Neuron (in vitro differentiated cells): ENCODE results near the gene GSDMA.
"Not testable (repeated sequence)": the region's sequence is repeated elsewhere in the genome, so short reads cannot be mapped to it uniquely, and the experiment has no call there.

Experiments used
- H2AFZ ChIP-seq: one replicate; pipeline ENCODE4 v1.6.1; 2013; ENCODE audit warnings: low read depth, mild to moderate bottlenecking, inconsistent platforms, low read length, moderate library complexity
- H3K27me3 ChIP-seq: one replicate; pipeline ENCODE4 v1.6.1; 2013; ENCODE audit warnings: low read length; ENCODE audit not compliant: insufficient read depth
- H3K36me3 ChIP-seq: one replicate; pipeline ENCODE4 v1.6.1; 2013; ENCODE audit warnings: low read length; ENCODE audit not compliant: insufficient read depth
- H3K4me1 ChIP-seq: one replicate; pipeline ENCODE4 v1.6.1; 2013; ENCODE audit warnings: low read length; ENCODE audit not compliant: insufficient read depth
- H3K4me3 ChIP-seq: 2 replicates; pipeline ENCODE4 v1.5.1; 2013; ENCODE audit warnings: mild to moderate bottlenecking, low read length, moderate library complexity
- H3K9me3 ChIP-seq: one replicate; pipeline ENCODE4 v1.6.1; 2013; ENCODE audit warnings: low read length

Gene GSDMA

GRCh38 chr17:39938140-39938869 is 24.5 kb upstream of the GSDMA start:
- no peak overlapping the region for H3K4me3 ChIP-seq

DNA sequence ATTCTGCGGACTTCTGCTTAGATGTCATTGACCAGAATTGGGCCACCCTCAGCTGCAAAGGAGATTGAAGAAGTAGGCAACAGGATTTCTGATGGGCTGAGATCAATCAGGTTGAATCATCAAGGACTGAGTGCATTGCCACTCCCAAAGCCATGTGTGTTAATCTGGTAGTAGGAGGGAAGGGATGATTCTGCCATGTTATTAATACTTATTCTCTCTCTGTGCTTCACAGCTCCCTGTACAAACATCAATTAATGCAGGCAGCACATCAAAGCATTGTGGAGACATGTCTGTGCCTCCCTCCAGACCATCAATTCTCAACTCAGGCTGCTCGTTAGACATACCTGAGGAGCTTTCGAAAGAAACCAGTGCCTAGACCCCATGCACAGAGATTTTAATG is 23.7 kb upstream of the GSDMA start:
- Histone ChIP-seq H3K4me3 (no peak overlapping the region), H3K9me3 (peaks cover 2% of the 10 kb centered on the region), H2AFZ (no peak overlapping the region), H3K36me3 (no peaks in the 10 kb centered on the region), H3K27me3 (peaks cover 13% of the 10 kb centered on the region), H3K4me1 (no peaks in the 10 kb centered on the region)

More at GRCh38 chr17:39938140-39938869, 24.5 kb upstream of the GSDMA start:
- no peaks in the 10 kb centered on the region for H3K36me3 ChIP-seq
- no peaks in the 10 kb centered on the region for H3K4me1 ChIP-seq
- H2AFZ ChIP-seq: no peak overlapping the region
- H3K27me3 ChIP-seq: peaks cover 8% of the 10 kb centered on the region
- no peaks in the 10 kb centered on the region for H3K9me3 ChIP-seq

- Histone ChIP-seq H2AFZ (no peak overlapping the region), H3K9me3 (peaks cover 2% of the 10 kb centered on the region), H3K4me1 (no peaks in the 10 kb centered on the region), H3K27me3 (peaks cover 15% of the 10 kb centered on the region), H3K4me3 (no peak overlapping the region), H3K36me3 (no peaks in the 10 kb centered on the region)
Observed at GRCh38 chr17:39939588-39940419, 23.0 kb upstream of the GSDMA start.

- peaks cover 26% of the 10 kb centered on the region for H3K27me3 ChIP-seq
- H3K4me3 ChIP-seq: no peak overlapping the region
- H3K36me3 ChIP-seq: no peaks in the 10 kb centered on the region
- H2AFZ ChIP-seq: no peak overlapping the region
- H3K9me3 ChIP-seq: peaks cover 2% of the 10 kb centered on the region
- no peaks in the 10 kb centered on the region for H3K4me1 ChIP-seq
Observed at GRCh38 chr17:39943702-39944392, 19.0 kb upstream of the GSDMA start.

DNA sequence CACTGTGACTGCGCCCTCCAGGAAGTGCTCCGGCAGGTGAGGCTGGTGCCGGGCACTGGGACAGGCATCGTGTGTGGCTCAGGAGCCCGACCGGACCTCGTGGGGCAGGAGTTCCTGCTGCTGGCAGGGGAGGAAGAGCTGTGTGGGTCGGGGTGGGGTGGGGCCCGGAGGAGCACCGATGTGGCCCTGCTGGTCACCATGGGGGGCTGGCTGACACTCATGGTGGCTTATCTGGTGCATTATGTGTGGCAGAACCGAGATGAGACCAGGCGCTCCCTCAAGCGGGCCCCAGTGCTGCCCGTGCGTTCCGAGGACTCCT is 18.5 kb upstream of the GSDMA start:
- Histone ChIP-seq H3K4me3 (no peak overlapping the region), H3K4me1 (no peaks in the 10 kb centered on the region), H2AFZ (no peak overlapping the region), H3K27me3 (peaks cover 26% of the 10 kb centered on the region), H3K9me3 (peaks cover 2% of the 10 kb centered on the region), H3K36me3 (no peaks in the 10 kb centered on the region)

GRCh38 chr17:39946551-39947330 is 16.1 kb upstream of the GSDMA start:
- peaks cover 2% of the 10 kb centered on the region for H3K9me3 ChIP-seq
- no peaks in the 10 kb centered on the region for H3K36me3 ChIP-seq
- no peak overlapping the region for H2AFZ ChIP-seq
- H3K4me3 ChIP-seq: no peak overlapping the region
- H3K27me3 ChIP-seq: peaks cover 26% of the 10 kb centered on the region
- no peaks in the 10 kb centered on the region for H3K4me1 ChIP-seq

- H2AFZ ChIP-seq, H3K9me3 ChIP-seq, H3K4me3 ChIP-seq, H3K36me3 ChIP-seq, H3K4me1 ChIP-seq: not testable (repeated sequence)
- peaks cover 19% of the 10 kb centered on the region for H3K27me3 ChIP-seq
Observed at GRCh38 chr17:39948489-39948828, 14.3 kb upstream of the GSDMA start.

- peaks cover 14% of the 10 kb centered on the region for H3K27me3 ChIP-seq
Observed at GRCh38 chr17:39949028-39949427, 13.8 kb upstream of the GSDMA start.

GRCh38 chr17:39950871-39951348 is 11.9 kb upstream of the GSDMA start:
- no peaks in the 10 kb centered on the region for H3K9me3 ChIP-seq

More at GRCh38 chr17:39949028-39949427, 13.8 kb upstream of the GSDMA start:
- no peak overlapping the region for H3K4me3 ChIP-seq
- H3K9me3 ChIP-seq: peaks cover under 1% of the 10 kb centered on the region
- H3K4me1 ChIP-seq: peaks cover 5% of the 10 kb centered on the region
- H2AFZ ChIP-seq: no peak overlapping the region
- no peaks in the 10 kb centered on the region for H3K36me3 ChIP-seq

GRCh38 chr17:39951924-39952679 is 10.7 kb upstream of the GSDMA start:
- no peak overlapping the region for H2AFZ ChIP-seq

More at GRCh38 chr17:39950871-39951348, 11.9 kb upstream of the GSDMA start:
- Histone ChIP-seq H3K27me3 (peaks cover 10% of the 10 kb centered on the region), H3K4me3 (no peak overlapping the region), H2AFZ (no peak overlapping the region), H3K36me3 (no peaks in the 10 kb centered on the region), H3K4me1 (peaks cover 5% of the 10 kb centered on the region)

DNA sequence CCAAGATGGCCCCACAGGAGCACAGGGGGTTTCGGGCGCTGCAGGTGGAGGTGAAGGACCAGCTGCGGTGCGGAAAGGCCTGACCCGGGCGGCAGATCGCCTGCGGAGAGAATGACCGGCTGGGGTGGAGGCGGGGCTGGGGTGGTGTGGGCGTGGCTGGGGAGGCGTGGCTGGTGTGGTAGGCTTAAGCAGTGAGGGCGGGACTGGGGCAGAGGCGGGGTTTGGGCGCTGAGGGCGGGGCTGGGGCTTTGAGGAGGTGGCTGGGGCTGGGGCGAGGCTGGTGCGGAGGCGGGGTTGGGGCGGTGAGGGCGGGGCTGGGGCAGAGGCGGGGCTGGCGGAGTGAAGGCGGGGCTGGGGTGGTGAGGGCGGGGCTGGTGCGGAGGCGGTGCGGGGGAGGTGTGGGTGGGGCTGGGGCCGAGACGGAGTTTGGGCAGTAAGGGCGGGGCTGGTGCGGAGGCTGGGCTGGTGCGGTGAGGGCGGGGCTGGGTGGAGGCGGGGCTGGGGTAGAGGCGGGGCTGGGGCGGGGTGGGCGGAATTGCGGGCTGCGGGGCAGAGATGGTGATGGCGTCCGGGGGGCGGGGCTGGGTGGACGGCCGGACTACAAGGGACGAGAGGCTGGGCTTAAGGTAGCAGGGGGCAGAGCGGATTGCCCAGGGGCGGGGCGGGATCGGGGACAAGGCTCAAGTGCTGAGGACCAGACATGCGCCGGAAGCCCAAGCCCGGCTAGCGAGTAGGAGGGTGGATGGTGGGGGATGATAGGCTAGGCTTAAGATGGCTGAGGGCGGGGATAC is 9.9 kb upstream of the GSDMA start:
- Histone ChIP-seq H3K36me3 (no peaks in the 10 kb centered on the region), H3K4me1 (peaks cover 5% of the 10 kb centered on the region), H3K4me3 (peak overlapping the region; percentile 44), H3K9me3 (no peaks in the 10 kb centered on the region), H2AFZ (peak overlapping the region; percentile 51), H3K27me3 (no peaks in the 10 kb centered on the region)

More at GRCh38 chr17:39951924-39952679, 10.7 kb upstream of the GSDMA start:
- Histone ChIP-seq H3K9me3 (no peaks in the 10 kb centered on the region), H3K36me3 (no peaks in the 10 kb centered on the region), H3K4me3 (peak overlapping the region; percentile 34), H3K27me3 (no peaks in the 10 kb centered on the region), H3K4me1 (peaks cover 5% of the 10 kb centered on the region)
